B cell (primary cell): ENCODE data around the gene MDGA2. TPM values are rescaled to one million over a fixed set of nuclear protein-coding genes. Genes with fewer than 3 reads are reported as not detected.

Source experiments
- ATAC-seq: fragments of 200-7000 bp; cut with Tn5 transposase; one replicate; pipeline ENCODE4 v1.10.0; 2021; ENCODE audit warnings: low read depth, mild to moderate bottlenecking, moderate number of reproducible peaks, moderate library complexity
- CTCF ChIA-PET: fragments of 350-600 bp; sonication (Branson Sonifier 250); formaldehyde crosslinking; loops from one replicate; lab custom pipeline; 2021; ENCODE audit warnings: antibody characterized with exemption, inconsistent platforms; lab: Charles Lee
- POLR2A ChIA-PET: fragments of 350-600 bp; sonication (Branson Sonifier 250); formaldehyde crosslinking; loops from one replicate; lab custom pipeline; 2021; ENCODE audit warnings: antibody characterized with exemption; lab: Charles Lee
- DNase-seq: peaks from one replicate; pipeline ENCODE4 v3.0.0; 2013
- H2AFZ ChIP-seq: 2 replicates; pipeline ENCODE4 v1.6.1; 2012; ENCODE audit warnings: mild to moderate bottlenecking, low read depth, low read length; ENCODE audit not compliant: insufficient read depth, poor library complexity, severe bottlenecking
- H3K27ac ChIP-seq, 2 donors: 1 replicate in 1 of 2; 2 replicates in 1 of 2; pipeline ENCODE4 v1.5.1; 2012 to 2013; ENCODE audit warnings: low read length in 2 of 2, mild to moderate bottlenecking in 2 of 2, moderate library complexity in 1 of 2
- H3K27me3 ChIP-seq, 4 experiments: fragments of 200-600 bp in 1 of 4; sonication (generic) in 1 of 4; replicated peaks in 1 of 4; 1 replicate in 2 of 4; 2 replicates in 2 of 4; pipeline versions ENCODE4 v1.6.1 to v1.7.0; 2013 to 2016; ENCODE audit warnings: low read length in 3 of 4, mild to moderate bottlenecking in 2 of 4, mixed read lengths in 1 of 4, moderate library complexity in 1 of 4; ENCODE audit not compliant: insufficient read depth in 4 of 4, control insufficient read depth in 3 of 4; ENCODE audit errors: control extremely low read depth in 1 of 4
- H3K36me3 ChIP-seq, 2 experiments: replicated peaks in 1 of 2; 1 replicate in 1 of 2; 2 replicates in 1 of 2; pipeline versions ENCODE4 v1.6.1 to v1.7.1; 2013; ENCODE audit warnings: low read length in 1 of 2; ENCODE audit not compliant: insufficient read depth in 2 of 2, control insufficient read depth in 1 of 2; ENCODE audit errors: control extremely low read depth in 1 of 2, extremely low read depth in 1 of 2
- H3K4me1 ChIP-seq, 2 donors: fragments of 200-600 bp in 1 of 2; sonication (generic) in 1 of 2; 1 replicate in 1 of 2; 2 replicates in 1 of 2; pipeline versions ENCODE4 v1.5.1 to v1.6.1; 2013 to 2017; ENCODE audit warnings: low read length in 2 of 2; ENCODE audit not compliant: control insufficient read depth in 2 of 2, insufficient read depth in 2 of 2
- H3K4me2 ChIP-seq: replicated peaks from 2 replicates; pipeline ENCODE3; 2012; ENCODE audit warnings: mild to moderate bottlenecking, low read depth, low read length; ENCODE audit not compliant: poor library complexity, severe bottlenecking
- H3K4me3 ChIP-seq, 5 experiments: fragments of 200-600 bp in 1 of 5; sonication (generic) in 1 of 5; 1 replicate in 3 of 5; 2 replicates in 2 of 5; pipeline versions ENCODE4 v1.5.1 to v1.7.0; 2011 to 2016; ENCODE audit warnings: low read length in 4 of 5, mild to moderate bottlenecking in 4 of 5, low read depth in 2 of 5, control low read depth in 1 of 5, moderate library complexity in 1 of 5; ENCODE audit not compliant: insufficient read depth in 1 of 5; ENCODE audit errors: control extremely low read depth in 1 of 5, extremely low read depth in 1 of 5
- H3K79me2 ChIP-seq: fragments of 200-600 bp; sonication (generic); one replicate; pipeline ENCODE4 v1.6.0; 2016; ENCODE audit warnings: low read length; ENCODE audit not compliant: control insufficient read depth, insufficient read depth
- H3K9ac ChIP-seq: fragments of 200-600 bp; sonication (generic); 2 replicates; pipeline ENCODE4 v1.6.1; 2017; ENCODE audit warnings: mild to moderate bottlenecking, low read length, moderate library complexity
- H3K9me3 ChIP-seq, 3 donors: one replicate each; pipeline versions ENCODE4 v1.6.1 to v1.7.1; 2013; ENCODE audit warnings: low read length in 2 of 3; ENCODE audit not compliant: control insufficient read depth in 2 of 3, insufficient read depth in 1 of 3; ENCODE audit errors: control extremely low read depth in 1 of 3
- H4K20me1 ChIP-seq: 2 replicates; pipeline ENCODE4 v1.6.0; 2012; ENCODE audit warnings: mild to moderate bottlenecking, low read length; ENCODE audit not compliant: insufficient read depth, control insufficient read depth, poor library complexity, severe bottlenecking
- H3K27ac Mint-ChIP-seq: one replicate; pipeline ENCODE4 v1.8.0; 2021; ENCODE audit warnings: mixed read lengths
- H3K27me3 Mint-ChIP-seq: one replicate; pipeline ENCODE4 v1.8.0; 2021; ENCODE audit warnings: mixed read lengths
- H3K4me1 Mint-ChIP-seq: one replicate; pipeline ENCODE4 v1.8.0; 2021; ENCODE audit warnings: mixed read lengths
- H3K4me3 Mint-ChIP-seq: one replicate; pipeline ENCODE4 v1.8.0; 2021; ENCODE audit warnings: mixed read lengths
- H3K9me3 Mint-ChIP-seq: one replicate; pipeline ENCODE4 v1.8.0; 2022; ENCODE audit warnings: mixed read lengths; ENCODE audit not compliant: insufficient read depth
- EZH2 ChIP-seq: IDR thresholded peaks from 2 replicates; pipeline ENCODE4 v1.6.1; 2012; ENCODE audit warnings: borderline replicate concordance, low read depth, mild to moderate bottlenecking, moderate library complexity, low read length; ENCODE audit not compliant: insufficient read depth, poor library complexity, severe bottlenecking
- WGBS: methylation state at CpG from one replicate; pipeline ENCODE4 v1.1.5; 2013; ENCODE audit warnings: missing lambda C conversion rate; ENCODE audit not compliant: insufficient coverage; 5-methylcytosine and 5-hydroxymethylcytosine counted together
- intact Hi-C: fragments of 100-400 bp; cut with micrococcal nuclease; formaldehyde crosslinking; loops from one replicate; pipeline ENCODE4 v1.10.0; 2022
- polyA plus RNA-seq: library from polyadenylated mRNA; depleted of rRNA; stranded (reverse); fragments of >200 nt; gene quantifications from 2 replicates; pipeline ENCODE4 v1.2.3, GENCODE V29; 2012
- total RNA-seq, 2 donors: library from RNA; stranded (reverse); fragments of 120-200 nt in 1 of 2; gene quantifications; 1 replicate in 1 of 2; 2 replicates in 1 of 2; pipeline versions ENCODE4 v1.2.3 to v1.2.4, GENCODE V29; 2013 to 2022
- TF ChIP-seq, protein P1 (sequence below): fragments of 200-600 bp; IDR thresholded peaks from one replicate; pipeline ENCODE4 v1.8.0; 2022; ENCODE audit warnings: antibody characterized with exemption, mild to moderate bottlenecking

The MDGA2 gene
- total and polyA plus RNA-seq, 2 donors (not counting 1 experiment from before 2014, with no cell fraction given): not detected

DNA sequence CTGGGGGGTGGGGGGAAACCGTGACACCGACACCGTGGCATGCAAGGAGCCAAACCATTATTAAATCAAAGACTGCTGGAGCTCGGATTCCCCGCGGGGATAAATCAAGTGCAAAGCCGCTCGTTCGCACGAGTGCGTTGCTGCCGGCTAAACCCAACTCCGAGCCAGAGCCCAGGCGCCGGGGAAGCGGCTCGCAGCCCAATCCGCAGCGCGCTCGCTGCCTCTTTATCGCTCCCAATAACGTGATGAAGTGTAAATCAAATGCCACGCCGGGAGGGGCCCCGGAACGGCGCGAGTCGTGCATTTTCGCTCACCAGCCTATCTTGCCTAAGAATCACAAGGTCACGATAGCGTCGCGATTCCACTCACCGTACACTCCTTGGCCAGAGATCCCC is 1.3 kb downstream of the MDGA2 start:
- H3K4me3 Mint-ChIP-seq: no peak overlapping the region
- H3K9me3 Mint-ChIP-seq: no peaks in the 10 kb centered on the region
- H3K27me3 Mint-ChIP-seq: peaks cover 40% of the 10 kb centered on the region
- intact Hi-C loops: no loop called here
- ChIA-PET CTCF (no interaction called here), POLR2A (no interaction called here)
- no peaks in the 10 kb centered on the region for H4K20me1 ChIP-seq
- TF ChIP-seq EZH2: no peak
- TF ChIP-seq, protein P1, sequence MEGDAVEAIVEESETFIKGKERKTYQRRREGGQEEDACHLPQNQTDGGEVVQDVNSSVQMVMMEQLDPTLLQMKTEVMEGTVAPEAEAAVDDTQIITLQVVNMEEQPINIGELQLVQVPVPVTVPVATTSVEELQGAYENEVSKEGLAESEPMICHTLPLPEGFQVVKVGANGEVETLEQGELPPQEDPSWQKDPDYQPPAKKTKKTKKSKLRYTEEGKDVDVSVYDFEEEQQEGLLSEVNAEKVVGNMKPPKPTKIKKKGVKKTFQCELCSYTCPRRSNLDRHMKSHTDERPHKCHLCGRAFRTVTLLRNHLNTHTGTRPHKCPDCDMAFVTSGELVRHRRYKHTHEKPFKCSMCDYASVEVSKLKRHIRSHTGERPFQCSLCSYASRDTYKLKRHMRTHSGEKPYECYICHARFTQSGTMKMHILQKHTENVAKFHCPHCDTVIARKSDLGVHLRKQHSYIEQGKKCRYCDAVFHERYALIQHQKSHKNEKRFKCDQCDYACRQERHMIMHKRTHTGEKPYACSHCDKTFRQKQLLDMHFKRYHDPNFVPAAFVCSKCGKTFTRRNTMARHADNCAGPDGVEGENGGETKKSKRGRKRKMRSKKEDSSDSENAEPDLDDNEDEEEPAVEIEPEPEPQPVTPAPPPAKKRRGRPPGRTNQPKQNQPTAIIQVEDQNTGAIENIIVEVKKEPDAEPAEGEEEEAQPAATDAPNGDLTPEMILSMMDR: no peak
- H3K79me2 ChIP-seq: no peaks in the 10 kb centered on the region
- H3K27ac ChIP-seq: no peak overlapping the region
- DNase-seq: no peak
- H3K27ac Mint-ChIP-seq: no peak overlapping the region
- no peaks in the 10 kb centered on the region for H3K4me1 ChIP-seq
- peaks cover 0 to 24% (median 10%) of the 10 kb centered on the region in 4 experiments for H3K27me3 ChIP-seq
- no peak overlapping the region for H3K4me3 ChIP-seq
- H2AFZ ChIP-seq: no peak overlapping the region
- no peak for ATAC-seq
- peaks cover 5% of the 10 kb centered on the region for H3K4me1 Mint-ChIP-seq
- WGBS: 5% methylated on average over 36 of the region's 36 CpGs
- H3K36me3 ChIP-seq: no peaks in the 10 kb centered on the region
- no peak overlapping the region for H3K9ac ChIP-seq
- peaks cover 0 to 9% (median 0%) of the 10 kb centered on the region in 3 donors for H3K9me3 ChIP-seq
- H3K4me2 ChIP-seq: no peak overlapping the region

DNA sequence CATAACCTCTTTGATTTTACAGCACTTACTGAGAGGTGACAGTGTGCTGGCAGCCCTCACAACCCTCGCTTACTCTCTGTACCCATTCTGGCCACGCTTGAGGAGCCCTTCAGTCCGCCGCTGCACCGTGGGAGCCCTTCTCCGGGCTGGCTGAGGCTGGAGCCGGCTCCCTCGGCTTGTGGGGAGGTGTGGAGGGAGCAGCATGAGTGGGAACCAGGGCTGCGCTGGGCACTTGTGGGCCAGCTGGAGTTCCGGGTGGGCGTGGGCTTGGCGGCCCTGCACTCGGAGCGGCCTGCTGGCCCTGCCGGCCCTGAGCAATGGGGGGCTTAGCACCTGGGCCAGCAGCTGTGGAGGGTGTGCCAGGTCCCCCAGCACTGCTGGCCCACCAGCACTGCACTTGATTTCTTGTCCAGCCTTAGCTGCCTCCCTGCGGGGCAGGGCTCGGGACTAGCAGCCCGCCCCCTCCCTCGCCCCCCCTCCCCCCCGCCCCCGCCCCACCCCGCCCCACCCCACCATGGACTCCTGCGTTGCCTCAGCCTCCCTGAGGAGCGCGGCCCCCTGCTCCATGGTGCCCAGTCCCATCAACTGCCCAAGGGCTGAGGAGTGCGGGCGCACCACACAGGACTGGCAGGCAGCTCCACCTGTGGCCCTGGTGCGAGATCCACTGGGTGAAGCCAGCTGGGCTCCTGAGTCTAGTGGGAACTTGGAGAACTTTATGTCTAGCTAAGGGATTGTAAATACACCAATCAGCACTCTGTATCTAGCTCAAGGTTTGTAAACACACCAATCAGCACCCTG is 9.9 kb downstream of the MDGA2 start:
- no peaks in the 10 kb centered on the region for H3K79me2 ChIP-seq
- H4K20me1 ChIP-seq: no peaks in the 10 kb centered on the region
- H3K27ac ChIP-seq: no peak overlapping the region
- Mint-ChIP-seq H3K4me3 (no peak overlapping the region), H3K27ac (no peak overlapping the region), H3K4me1 (no peaks in the 10 kb centered on the region), H3K9me3 (no peaks in the 10 kb centered on the region), H3K27me3 (peaks cover 9% of the 10 kb centered on the region)
- no peak for TF ChIP-seq EZH2
- TF ChIP-seq, protein P1: no peak
- H3K9ac ChIP-seq: no peak overlapping the region
- no peaks in the 10 kb centered on the region for H3K4me1 ChIP-seq
- no peak for DNase-seq
- H3K9me3 ChIP-seq: no peaks in the 10 kb centered on the region
- H3K4me3 ChIP-seq: no peak overlapping the region
- intact Hi-C loops: no loop called here
- POLR2A ChIA-PET: no interaction called here
- H2AFZ ChIP-seq: no peak overlapping the region
- no peak for ATAC-seq
- H3K36me3 ChIP-seq: no peaks in the 10 kb centered on the region
- CTCF ChIA-PET: no interaction called here
- H3K4me2 ChIP-seq: no peak overlapping the region
- no peaks in the 10 kb centered on the region for H3K27me3 ChIP-seq
- 97% methylated on average over 13 of the region's 28 CpGs for WGBS
